ENCODE data around the gene CSGALNACT2. TPM values are rescaled to one million over a fixed set of nuclear protein-coding genes. Genes with fewer than 3 reads are reported as not detected.

Gene CSGALNACT2
- total and polyA plus RNA-seq, 2 of the 13 experiments (the other 11 are each of a cell fraction or from before 2014, with no cell fraction given) = 3.3 to 7.1 TPM

DNA sequence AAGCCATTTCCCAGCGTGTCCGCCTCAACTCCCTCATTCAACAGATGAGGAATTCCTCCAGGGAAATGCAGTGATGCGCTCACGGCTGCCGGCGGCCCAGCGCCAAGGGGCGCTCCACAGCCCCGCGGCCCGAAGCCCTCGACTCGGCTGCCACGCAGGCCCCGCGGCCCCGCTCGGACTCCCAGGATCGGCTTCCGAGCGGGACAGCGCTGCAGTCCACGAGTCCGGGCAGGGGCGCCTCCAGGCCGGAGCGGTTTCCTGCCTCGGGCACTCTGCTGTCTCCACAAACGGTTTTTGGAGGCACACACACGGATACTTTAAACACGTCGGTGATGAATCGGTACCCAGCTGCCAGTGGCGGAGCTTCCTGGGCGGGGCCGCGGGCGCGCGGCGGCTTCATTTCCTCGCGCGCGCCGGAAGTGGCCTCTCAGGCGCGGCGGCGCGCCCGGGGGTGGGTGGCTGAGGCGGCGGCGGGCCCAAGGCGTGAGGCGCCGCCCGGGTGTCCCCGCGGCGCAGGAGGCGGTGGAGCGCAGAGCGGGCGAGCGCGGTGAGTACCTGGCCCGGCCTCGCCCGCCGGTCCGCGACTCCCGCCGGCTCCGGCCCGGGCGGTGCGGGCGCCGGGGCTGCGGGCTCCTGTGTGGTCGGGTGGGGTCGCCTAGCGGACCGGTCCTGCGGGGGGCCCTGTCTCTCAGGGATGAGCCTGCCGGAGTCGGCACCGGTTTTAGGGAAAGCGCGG, at the start of gene CSGALNACT2 (continued):
- no peak for TF ChIP-seq ZNF180 (CRISPR knock-in tag; IDR thresholded peaks at IDR 0.05; ENCODE audit: borderline replicate concordance, low read depth)
- 0 out of 2 replicates have a peak, but pooled peaks have one; percentile 53 for TF ChIP-seq NRL (CRISPR knock-in tag; IDR thresholded peaks at IDR 0.05; ENCODE audit: borderline replicate concordance)
- TF ChIP-seq KLF12 (CRISPR knock-in tag; IDR thresholded peaks at IDR 0.05; ENCODE audit: borderline replicate concordance) = 0 out of 2 replicates have a peak, but pooled peaks have one; percentile 58
- TF ChIP-seq, protein P1, sequence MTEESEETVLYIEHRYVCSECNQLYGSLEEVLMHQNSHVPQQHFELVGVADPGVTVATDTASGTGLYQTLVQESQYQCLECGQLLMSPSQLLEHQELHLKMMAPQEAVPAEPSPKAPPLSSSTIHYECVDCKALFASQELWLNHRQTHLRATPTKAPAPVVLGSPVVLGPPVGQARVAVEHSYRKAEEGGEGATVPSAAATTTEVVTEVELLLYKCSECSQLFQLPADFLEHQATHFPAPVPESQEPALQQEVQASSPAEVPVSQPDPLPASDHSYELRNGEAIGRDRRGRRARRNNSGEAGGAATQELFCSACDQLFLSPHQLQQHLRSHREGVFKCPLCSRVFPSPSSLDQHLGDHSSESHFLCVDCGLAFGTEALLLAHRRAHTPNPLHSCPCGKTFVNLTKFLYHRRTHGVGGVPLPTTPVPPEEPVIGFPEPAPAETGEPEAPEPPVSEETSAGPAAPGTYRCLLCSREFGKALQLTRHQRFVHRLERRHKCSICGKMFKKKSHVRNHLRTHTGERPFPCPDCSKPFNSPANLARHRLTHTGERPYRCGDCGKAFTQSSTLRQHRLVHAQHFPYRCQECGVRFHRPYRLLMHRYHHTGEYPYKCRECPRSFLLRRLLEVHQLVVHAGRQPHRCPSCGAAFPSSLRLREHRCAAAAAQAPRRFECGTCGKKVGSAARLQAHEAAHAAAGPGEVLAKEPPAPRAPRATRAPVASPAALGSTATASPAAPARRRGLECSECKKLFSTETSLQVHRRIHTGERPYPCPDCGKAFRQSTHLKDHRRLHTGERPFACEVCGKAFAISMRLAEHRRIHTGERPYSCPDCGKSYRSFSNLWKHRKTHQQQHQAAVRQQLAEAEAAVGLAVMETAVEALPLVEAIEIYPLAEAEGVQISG (CRISPR knock-in tag; IDR thresholded peaks at IDR 0.05) = peak; percentile 68; the same call in 1 of the 2 replicates
- TF ChIP-seq ZNF331 (CRISPR knock-in tag; IDR thresholded peaks at IDR 0.05) = peak; percentile 16; the same call in 1 of the 2 replicates
- peak; percentile 92 for TF ChIP-seq ZNF235 (CRISPR knock-in tag; IDR thresholded peaks at IDR 0.05; ENCODE audit: borderline replicate concordance)
- peak; percentile 67 for TF ChIP-seq RBM39 (IDR thresholded peaks at IDR 0.05; ENCODE audit: low read depth, low read length, poor library complexity, severe bottlenecking)
- TF ChIP-seq PRPF4 (IDR thresholded peaks at IDR 0.05; ENCODE audit: low read depth, low read length, poor library complexity, severe bottlenecking) = no peak
- TF ChIP-seq ZNF510 (CRISPR knock-in tag; IDR thresholded peaks at IDR 0.05; ENCODE audit: low read depth) = no peak
- peak; percentile 50; the same call in 1 of the 2 replicates for TF ChIP-seq HDAC1 (CRISPR knock-in tag; IDR thresholded peaks at IDR 0.05)
- 0 out of 2 replicates have a peak, but pooled peaks have one; percentile 57 for TF ChIP-seq ZSCAN31 (CRISPR knock-in tag; IDR thresholded peaks at IDR 0.05; ENCODE audit: low read depth)
- TF ChIP-seq, protein P2, sequence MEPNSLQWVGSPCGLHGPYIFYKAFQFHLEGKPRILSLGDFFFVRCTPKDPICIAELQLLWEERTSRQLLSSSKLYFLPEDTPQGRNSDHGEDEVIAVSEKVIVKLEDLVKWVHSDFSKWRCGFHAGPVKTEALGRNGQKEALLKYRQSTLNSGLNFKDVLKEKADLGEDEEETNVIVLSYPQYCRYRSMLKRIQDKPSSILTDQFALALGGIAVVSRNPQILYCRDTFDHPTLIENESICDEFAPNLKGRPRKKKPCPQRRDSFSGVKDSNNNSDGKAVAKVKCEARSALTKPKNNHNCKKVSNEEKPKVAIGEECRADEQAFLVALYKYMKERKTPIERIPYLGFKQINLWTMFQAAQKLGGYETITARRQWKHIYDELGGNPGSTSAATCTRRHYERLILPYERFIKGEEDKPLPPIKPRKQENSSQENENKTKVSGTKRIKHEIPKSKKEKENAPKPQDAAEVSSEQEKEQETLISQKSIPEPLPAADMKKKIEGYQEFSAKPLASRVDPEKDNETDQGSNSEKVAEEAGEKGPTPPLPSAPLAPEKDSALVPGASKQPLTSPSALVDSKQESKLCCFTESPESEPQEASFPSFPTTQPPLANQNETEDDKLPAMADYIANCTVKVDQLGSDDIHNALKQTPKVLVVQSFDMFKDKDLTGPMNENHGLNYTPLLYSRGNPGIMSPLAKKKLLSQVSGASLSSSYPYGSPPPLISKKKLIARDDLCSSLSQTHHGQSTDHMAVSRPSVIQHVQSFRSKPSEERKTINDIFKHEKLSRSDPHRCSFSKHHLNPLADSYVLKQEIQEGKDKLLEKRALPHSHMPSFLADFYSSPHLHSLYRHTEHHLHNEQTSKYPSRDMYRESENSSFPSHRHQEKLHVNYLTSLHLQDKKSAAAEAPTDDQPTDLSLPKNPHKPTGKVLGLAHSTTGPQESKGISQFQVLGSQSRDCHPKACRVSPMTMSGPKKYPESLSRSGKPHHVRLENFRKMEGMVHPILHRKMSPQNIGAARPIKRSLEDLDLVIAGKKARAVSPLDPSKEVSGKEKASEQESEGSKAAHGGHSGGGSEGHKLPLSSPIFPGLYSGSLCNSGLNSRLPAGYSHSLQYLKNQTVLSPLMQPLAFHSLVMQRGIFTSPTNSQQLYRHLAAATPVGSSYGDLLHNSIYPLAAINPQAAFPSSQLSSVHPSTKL (CRISPR knock-in tag; IDR thresholded peaks at IDR 0.05) = peak; percentile 45; the same call in 1 of the 2 replicates
- peak; percentile 38; the same call in 1 of the 2 replicates for TF ChIP-seq ZNF788 (CRISPR knock-in tag; IDR thresholded peaks at IDR 0.05; ENCODE audit: borderline replicate concordance)
- no peak for TF ChIP-seq HNF4A (CRISPR knock-in tag; IDR thresholded peaks at IDR 0.05)
- peak; percentile 44; the same call in 1 of the 2 replicates for TF ChIP-seq SIN3A (IDR thresholded peaks at IDR 0.05; ENCODE audit: borderline replicate concordance, low read depth, low read length)
- TF ChIP-seq, protein P3, sequence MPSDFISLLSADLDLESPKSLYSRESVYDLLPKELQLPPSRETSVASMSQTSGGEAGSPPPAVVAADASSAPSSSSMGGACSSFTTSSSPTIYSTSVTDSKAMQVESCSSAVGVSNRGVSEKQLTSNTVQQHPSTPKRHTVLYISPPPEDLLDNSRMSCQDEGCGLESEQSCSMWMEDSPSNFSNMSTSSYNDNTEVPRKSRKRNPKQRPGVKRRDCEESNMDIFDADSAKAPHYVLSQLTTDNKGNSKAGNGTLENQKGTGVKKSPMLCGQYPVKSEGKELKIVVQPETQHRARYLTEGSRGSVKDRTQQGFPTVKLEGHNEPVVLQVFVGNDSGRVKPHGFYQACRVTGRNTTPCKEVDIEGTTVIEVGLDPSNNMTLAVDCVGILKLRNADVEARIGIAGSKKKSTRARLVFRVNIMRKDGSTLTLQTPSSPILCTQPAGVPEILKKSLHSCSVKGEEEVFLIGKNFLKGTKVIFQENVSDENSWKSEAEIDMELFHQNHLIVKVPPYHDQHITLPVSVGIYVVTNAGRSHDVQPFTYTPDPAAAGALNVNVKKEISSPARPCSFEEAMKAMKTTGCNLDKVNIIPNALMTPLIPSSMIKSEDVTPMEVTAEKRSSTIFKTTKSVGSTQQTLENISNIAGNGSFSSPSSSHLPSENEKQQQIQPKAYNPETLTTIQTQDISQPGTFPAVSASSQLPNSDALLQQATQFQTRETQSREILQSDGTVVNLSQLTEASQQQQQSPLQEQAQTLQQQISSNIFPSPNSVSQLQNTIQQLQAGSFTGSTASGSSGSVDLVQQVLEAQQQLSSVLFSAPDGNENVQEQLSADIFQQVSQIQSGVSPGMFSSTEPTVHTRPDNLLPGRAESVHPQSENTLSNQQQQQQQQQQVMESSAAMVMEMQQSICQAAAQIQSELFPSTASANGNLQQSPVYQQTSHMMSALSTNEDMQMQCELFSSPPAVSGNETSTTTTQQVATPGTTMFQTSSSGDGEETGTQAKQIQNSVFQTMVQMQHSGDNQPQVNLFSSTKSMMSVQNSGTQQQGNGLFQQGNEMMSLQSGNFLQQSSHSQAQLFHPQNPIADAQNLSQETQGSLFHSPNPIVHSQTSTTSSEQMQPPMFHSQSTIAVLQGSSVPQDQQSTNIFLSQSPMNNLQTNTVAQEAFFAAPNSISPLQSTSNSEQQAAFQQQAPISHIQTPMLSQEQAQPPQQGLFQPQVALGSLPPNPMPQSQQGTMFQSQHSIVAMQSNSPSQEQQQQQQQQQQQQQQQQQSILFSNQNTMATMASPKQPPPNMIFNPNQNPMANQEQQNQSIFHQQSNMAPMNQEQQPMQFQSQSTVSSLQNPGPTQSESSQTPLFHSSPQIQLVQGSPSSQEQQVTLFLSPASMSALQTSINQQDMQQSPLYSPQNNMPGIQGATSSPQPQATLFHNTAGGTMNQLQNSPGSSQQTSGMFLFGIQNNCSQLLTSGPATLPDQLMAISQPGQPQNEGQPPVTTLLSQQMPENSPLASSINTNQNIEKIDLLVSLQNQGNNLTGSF (CRISPR knock-in tag; IDR thresholded peaks at IDR 0.05) = 0 out of 2 replicates have a peak, but pooled peaks have one; percentile 0

Measured in HepG2 (cell line).